HG03159 (cell line): ENCODE measurements around the gene TOPAZ1.
"Not testable (repeated sequence)": the region's sequence is repeated elsewhere in the genome, so short reads cannot be mapped to it uniquely, and the experiment has no call there.

ENCODE experiments used
- ATAC-seq: cut with Tn5 transposase; IDR thresholded peaks from one replicate; pipeline ENCODE4 v1.9.1; 2021; ENCODE audit warnings: mild to moderate bottlenecking, moderate library complexity; ENCODE audit not compliant: unreplicated experiment

Gene TOPAZ1

GRCh38 chr3:44326019-44326418 lies 84.3 kb downstream of the TOPAZ1 start:
- no peak for ATAC-seq

GRCh38 chr3:44326515-44326914 lies 84.8 kb downstream of the TOPAZ1 start:
- no peak for ATAC-seq

- ATAC-seq, result no peak
Measured at GRCh38 chr3:44329946-44330345, 88.3 kb downstream of the TOPAZ1 start.

GRCh38 chr3:44330444-44330843 lies 88.8 kb downstream of the TOPAZ1 start:
- no peak for ATAC-seq

GRCh38 chr3:44334326-44334725 lies 92.6 kb downstream of the TOPAZ1 start:
- ATAC-seq, result no peak

- no peak for ATAC-seq
Measured at GRCh38 chr3:44337248-44337785, 95.6 kb downstream of the TOPAZ1 start.

GRCh38 chr3:44338010-44338827 lies 96.5 kb downstream of the TOPAZ1 start, which contains the start of gene TCAIM:
TSS of gene TCAIM (plus strand) at chr3:44338766. CDS start at chr3:44354783, 16,017 bp downstream.
- peak; percentile 92 for ATAC-seq

- no peak for ATAC-seq
Measured at GRCh38 chr3:44338828-44339127, 97.1 kb downstream of the TOPAZ1 start.

GRCh38 chr3:44339181-44340057 lies 97.7 kb downstream of the TOPAZ1 start:
- ATAC-seq, result no peak

- no peak for ATAC-seq
Measured at GRCh38 chr3:44340058-44340395, 98.3 kb downstream of the TOPAZ1 start.

GRCh38 chr3:44342176-44342790 lies 100.6 kb downstream of the TOPAZ1 start:
- ATAC-seq, result no peak

- ATAC-seq, result no peak
Measured at GRCh38 chr3:44343421-44343820, 101.7 kb downstream of the TOPAZ1 start.

- not testable (repeated sequence) for ATAC-seq
Measured at GRCh38 chr3:44346590-44346989, 104.9 kb downstream of the TOPAZ1 start.

- no peak for ATAC-seq
Measured at GRCh38 chr3:44348993-44349392, 107.3 kb downstream of the TOPAZ1 start.

- no peak for ATAC-seq
Measured at GRCh38 chr3:44353355-44353924, 111.8 kb downstream of the TOPAZ1 start.

GRCh38 chr3:44355362-44356033 lies 113.8 kb downstream of the TOPAZ1 start:
- ATAC-seq, result no peak

- ATAC-seq, result no peak
Measured at GRCh38 chr3:44359146-44359751, 117.6 kb downstream of the TOPAZ1 start.

- no peak for ATAC-seq
Measured at GRCh38 chr3:44363591-44363990, 121.9 kb downstream of the TOPAZ1 start.

GRCh38 chr3:44365952-44366351 lies 124.3 kb downstream of the TOPAZ1 start:
- ATAC-seq, result no peak

- no peak for ATAC-seq
Measured at GRCh38 chr3:44375450-44375849, 133.8 kb downstream of the TOPAZ1 start.
